Astrocyte (in vitro differentiated cells and primary cell): Measurements from ENCODE around the gene ERMP1.
"Not testable (repeated sequence)": the region's sequence is repeated elsewhere in the genome, so short reads cannot be mapped to it uniquely, and the experiment has no call there.

Experiments used
- CTCF ChIP-seq: IDR thresholded peaks from 2 replicates; pipeline ENCODE4 v1.5.1; 2011; ENCODE audit warnings: low read depth, mild to moderate bottlenecking, inconsistent platforms, low read length, moderate library complexity; ENCODE audit not compliant: insufficient read depth
- EZH2 ChIP-seq: IDR thresholded peaks from 2 replicates; pipeline ENCODE4 v1.6.1; 2012; ENCODE audit warnings: mild to moderate bottlenecking, low read length, inconsistent platforms; ENCODE audit not compliant: insufficient read depth

- not testable (repeated sequence) for TF ChIP-seq CTCF, EZH2
Measured at GRCh38 chr9:5779705-5780218, 53.2 kb downstream of the ERMP1 start.
